Activated T-cell treated with anti-CD3 and anti-CD28 coated beads for 48 hours (primary cell): ENCODE data around the gene SIM2.

Source experiments
- DNase-seq: peaks from one replicate; pipeline ENCODE4 v3.0.0-alpha.2; 2020; ENCODE audit warnings: low read depth

SIM2 gene

GRCh38 chr21:36767096-36767495, 68.2 kb downstream of the SIM2 start:
- no peak for DNase-seq

- no peak for DNase-seq
These were observed 69.6 kb downstream of the SIM2 start for GRCh38 chr21:36768496-36768895.

- no peak for DNase-seq
These were observed 70.3 kb downstream of the SIM2 start for GRCh38 chr21:36769051-36769839.

DNA sequence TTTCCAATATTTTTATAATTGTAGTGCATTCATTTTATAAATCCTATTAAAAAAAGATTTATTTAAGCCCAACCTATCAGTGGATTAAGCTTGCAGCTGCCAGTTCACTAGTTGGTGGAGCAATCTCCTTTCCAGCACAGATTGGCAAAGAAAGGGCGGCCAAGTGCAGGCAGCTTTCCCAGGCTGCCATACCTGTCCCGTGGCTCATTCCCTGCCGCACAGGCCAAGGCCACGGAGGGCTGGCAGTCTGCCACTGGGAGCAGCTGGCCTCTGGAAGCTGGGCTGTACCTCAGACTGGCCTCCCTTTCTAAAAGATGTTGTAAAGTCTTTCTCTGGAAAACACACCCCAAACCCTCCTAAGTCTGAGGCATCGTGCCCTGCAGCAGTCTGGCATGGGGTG, 74.2 kb downstream of the SIM2 start:
- DNase-seq = no peak

DNA sequence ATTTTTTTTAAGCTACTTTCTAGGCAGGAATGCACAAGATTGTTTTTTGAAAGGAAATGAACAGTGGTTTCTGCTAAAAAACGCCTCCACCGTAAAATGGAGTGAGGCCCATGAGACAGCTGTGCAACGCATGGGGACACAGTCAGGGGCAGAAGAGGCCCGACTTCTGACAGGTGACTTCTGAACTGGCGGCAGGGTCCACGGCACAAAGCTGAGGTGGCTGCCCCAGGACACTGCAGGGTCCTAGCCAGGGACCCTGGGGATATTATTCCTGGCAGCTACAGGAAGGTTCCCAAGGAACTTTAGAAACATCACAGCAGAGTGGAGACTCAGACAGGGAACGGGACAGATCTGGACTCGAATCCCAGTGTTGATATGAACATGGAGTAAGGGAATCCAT, 75.1 kb downstream of the SIM2 start:
- DNase-seq = no peak

DNA sequence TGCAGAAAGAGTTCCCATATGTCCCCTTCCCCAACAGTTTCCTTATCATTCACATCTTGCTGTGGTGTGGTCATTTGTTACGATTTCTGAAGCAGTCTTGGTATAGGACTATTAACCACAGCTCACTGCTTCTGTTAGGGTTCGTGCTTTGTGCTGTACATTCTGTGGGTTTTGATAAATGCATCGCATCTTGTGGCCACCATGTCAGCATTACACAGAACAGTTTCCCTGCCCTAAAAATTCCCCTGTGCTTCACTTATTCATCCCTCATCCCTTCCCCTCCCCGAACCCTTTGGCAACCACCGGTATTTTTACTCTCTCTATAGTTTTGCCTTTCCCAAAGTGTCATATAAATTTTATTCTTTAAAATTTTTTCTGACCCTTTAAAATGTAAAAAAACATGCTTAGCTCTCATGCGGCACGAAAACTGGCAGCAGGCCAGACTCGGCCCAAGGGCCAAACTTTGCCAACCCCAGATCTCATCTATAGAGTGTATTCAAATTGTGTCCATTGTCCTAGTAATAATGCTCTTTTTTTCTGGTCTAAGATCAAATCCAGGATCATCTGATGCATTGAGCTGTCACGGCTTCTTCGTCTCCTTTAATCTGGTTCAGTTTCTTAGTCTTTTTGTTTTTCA, 78.2 kb downstream of the SIM2 start:
- DNase-seq = no peak

- DNase-seq = no peak
These were observed 81.9 kb downstream of the SIM2 start for GRCh38 chr21:36780861-36781260.

- no peak for DNase-seq
These were observed 84.9 kb downstream of the SIM2 start for GRCh38 chr21:36783612-36784374.

DNA sequence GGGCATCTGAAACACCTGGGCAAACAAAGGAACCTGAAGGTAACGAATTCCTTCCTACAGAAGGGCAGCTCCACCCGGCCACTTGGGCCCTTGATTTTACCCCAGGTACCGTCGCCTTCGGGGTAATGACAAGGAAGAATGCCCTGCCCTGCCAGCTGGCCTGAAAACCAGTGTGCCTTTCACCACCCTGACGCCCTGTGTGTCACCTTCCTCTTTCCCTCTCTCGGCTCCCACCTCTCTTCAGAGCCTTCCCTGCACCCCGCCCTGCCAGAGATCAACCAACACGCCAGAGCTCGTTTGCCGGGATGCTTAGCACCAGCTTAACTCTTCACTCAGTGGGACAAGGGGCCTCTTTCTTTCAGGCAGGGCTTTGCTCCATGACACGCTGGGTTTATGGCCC, 86.0 kb downstream of the SIM2 start:
- no peak for DNase-seq

GRCh38 chr21:36785615-36786014, 86.7 kb downstream of the SIM2 start:
- DNase-seq = no peak

DNA sequence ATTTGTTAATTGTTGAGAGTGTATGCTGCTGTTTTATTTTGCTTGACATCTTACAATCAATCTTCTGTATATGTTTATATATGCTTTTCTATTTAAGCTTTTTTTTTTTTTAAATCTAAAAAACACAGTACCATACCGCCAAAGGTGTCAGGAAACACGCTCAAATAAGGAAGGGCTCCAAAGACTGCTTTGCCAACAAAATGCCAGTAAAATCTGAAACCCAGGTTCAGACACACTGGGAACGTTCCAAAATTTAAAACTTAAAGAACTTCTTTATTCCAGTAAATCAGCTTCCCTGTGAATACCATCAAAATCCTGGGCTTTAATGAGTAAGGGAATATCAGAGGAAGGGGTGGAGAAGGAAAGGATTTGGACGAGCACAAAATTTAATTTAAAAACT, 87.3 kb downstream of the SIM2 start:
- DNase-seq = no peak

- no peak for DNase-seq
These were observed 89.3 kb downstream of the SIM2 start for GRCh38 chr21:36788120-36788638.

DNA sequence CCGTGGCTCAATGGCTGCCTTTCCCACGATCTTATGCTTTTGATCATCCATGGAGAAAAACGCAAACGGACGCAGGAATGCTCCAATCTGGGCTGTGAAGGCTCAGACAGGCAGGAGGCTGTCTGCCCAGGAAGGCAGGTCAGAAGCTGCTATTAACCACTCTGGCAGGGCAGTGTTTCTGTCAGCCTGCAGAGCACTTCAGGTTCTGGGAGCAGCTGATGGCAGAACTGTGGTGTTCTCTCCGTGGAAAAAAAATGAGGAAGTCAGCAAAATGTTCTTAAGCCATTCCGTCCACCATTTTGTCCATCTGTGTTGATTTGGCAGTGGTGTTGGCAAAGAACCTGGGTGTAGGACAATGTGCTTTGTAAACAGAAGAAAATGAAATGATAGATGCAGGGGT, 91.7 kb downstream of the SIM2 start:
- DNase-seq = no peak

GRCh38 chr21:36791180-36791579, 92.3 kb downstream of the SIM2 start:
- no peak for DNase-seq

- no peak for DNase-seq
These were observed 93.0 kb downstream of the SIM2 start for GRCh38 chr21:36791695-36792470.

DNA sequence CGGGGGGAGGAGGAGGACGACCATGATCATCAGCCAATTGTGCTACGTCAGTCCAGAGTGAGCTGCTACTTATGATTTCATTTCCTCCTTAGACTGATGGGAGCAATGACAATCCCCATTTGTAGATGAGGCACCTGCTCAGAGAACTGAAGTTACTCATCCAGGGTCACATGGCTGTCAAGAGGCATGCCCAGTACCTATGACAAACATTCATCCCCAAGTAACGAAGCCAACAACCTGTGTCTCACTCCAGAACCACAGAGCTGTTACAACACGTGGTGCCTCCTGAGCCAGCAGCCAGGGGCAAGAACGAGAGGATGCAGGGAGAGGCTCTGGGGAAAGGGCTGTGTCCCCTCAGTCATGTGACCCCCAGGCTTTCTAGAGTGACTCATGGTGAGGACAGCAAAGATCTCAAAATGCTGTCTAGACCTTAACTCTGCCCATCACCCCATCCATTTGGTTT, 93.6 kb downstream of the SIM2 start:
- no peak for DNase-seq

DNA sequence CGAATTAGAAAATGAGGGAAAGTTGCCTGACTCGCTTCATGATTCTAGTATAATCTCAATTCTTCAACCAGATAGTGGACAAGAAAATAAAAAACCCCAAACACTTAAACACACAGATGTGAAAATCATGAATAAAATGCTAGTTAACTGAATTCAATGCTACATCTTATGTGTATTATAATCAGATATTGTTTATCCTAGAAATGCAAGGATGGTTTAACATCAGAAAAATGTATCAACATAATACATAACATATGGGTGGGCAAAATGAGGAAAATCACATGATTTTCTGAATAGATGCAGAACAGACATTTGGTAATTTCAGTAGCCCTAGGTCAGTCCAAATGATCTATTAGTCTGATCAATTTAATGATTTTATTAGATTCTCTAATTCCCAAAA, 97.2 kb downstream of the SIM2 start:
- DNase-seq = no peak

DNA sequence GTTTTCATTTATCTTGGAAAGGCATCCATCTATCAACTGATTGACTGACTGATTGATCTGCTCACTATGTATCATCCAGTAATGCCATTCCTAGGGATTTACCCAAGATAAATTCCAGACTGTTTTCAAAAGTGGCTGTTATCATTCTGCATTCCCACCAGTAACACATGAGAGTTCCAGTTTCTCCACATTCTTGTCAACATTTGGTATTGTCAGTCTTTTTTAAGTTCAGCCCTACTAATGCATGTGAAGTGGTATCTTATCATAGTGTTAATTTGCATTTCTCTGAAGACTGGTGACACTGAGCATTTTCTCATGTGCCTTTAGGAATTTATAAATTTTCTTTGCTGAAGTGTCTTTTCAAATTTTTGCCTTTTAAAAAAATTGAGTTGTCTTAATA, 99.6 kb downstream of the SIM2 start:
- no peak for DNase-seq
